Subcutaneous adipose tissue (tissue), 4 donors: ENCODE results near the gene UGT1A1. TPM values are rescaled to one million over a fixed set of nuclear protein-coding genes. Genes with fewer than 3 reads are reported as not detected.

Experiments used
- total RNA-seq, 4 donors: library from RNA; depleted of rRNA; stranded (reverse); fragments of >200 nt; gene quantifications; one replicate each; pipeline ENCODE4 v1.1.0, GENCODE V29; 2016
- TF ChIP-seq, protein P1 (sequence below): fragments of 450-650 bp; IDR thresholded peaks from one replicate; pipeline ENCODE4 v1.5.1; 2016; ENCODE audit warnings: low read depth, mild to moderate bottlenecking, control low read depth, antibody characterized with exemption, moderate library complexity

UGT1A1 gene
- total RNA-seq = not detected

- TF ChIP-seq, protein P1, sequence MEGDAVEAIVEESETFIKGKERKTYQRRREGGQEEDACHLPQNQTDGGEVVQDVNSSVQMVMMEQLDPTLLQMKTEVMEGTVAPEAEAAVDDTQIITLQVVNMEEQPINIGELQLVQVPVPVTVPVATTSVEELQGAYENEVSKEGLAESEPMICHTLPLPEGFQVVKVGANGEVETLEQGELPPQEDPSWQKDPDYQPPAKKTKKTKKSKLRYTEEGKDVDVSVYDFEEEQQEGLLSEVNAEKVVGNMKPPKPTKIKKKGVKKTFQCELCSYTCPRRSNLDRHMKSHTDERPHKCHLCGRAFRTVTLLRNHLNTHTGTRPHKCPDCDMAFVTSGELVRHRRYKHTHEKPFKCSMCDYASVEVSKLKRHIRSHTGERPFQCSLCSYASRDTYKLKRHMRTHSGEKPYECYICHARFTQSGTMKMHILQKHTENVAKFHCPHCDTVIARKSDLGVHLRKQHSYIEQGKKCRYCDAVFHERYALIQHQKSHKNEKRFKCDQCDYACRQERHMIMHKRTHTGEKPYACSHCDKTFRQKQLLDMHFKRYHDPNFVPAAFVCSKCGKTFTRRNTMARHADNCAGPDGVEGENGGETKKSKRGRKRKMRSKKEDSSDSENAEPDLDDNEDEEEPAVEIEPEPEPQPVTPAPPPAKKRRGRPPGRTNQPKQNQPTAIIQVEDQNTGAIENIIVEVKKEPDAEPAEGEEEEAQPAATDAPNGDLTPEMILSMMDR = no peak
Measured at GRCh38 chr2:233760043-233760442, at the start of gene UGT1A1. TSS of gene UGT1A1 (plus strand) at chr2:233760270. CDS start at chr2:233760288, 18 bp downstream.

DNA sequence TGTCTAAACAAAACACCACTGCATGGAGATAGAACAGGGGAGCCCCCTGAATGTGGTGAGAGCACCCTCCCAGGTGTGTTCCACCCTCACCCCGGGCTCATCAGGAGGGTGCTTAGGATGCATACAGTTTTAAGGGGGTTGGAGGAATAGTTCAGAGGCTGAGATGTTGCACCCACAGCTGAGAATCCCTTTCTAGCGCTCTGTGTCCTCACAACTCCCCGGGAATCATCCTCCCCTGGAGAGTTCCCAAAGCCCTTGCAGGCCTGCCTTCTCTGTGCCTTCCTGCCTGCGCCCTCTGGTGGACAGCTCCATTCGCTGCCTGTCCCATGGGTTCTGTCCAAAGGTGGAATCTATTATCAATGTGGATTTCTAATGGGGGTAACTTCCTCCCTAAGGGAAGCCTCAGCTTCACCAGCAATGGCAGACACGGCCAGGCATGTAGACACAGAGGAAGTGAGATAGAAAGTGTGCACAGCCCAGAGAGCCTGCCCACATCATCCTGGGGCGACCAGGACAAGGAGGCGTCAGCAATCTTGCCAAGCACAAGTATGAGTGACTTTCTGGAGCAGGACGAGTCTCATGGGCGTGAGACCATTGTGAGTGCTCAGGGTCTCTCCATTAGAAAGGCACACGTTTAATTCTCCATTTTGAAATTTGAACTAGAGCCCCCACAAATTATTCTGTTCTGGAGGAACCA, 48.6 kb upstream of the UGT1A1 start:
- TF ChIP-seq, protein P1 = no peak

- TF ChIP-seq, protein P1 = no peak
Measured at GRCh38 chr2:233712611-233713261, 47.3 kb upstream of the UGT1A1 start, which contains the start of gene UGT1A5. TSS of gene UGT1A5 (plus strand) at chr2:233712907. CDS start at chr2:233712992, 85 bp downstream.

DNA sequence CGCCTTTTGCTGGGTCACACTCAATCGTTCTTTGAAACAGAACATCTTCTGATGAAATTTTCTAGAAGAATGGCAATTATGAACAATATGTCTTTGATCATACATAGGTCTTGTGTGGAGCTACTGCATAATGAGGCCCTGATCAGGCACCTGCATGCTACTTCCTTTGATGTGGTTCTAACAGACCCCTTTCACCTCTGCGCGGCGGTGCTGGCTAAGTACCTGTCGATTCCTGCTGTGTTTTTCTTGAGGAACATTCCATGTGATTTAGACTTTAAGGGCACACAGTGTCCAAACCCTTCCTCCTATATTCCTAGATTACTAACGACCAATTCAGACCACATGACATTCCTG, 46.8 kb upstream of the UGT1A1 start:
- TF ChIP-seq, protein P1 = no peak

DNA sequence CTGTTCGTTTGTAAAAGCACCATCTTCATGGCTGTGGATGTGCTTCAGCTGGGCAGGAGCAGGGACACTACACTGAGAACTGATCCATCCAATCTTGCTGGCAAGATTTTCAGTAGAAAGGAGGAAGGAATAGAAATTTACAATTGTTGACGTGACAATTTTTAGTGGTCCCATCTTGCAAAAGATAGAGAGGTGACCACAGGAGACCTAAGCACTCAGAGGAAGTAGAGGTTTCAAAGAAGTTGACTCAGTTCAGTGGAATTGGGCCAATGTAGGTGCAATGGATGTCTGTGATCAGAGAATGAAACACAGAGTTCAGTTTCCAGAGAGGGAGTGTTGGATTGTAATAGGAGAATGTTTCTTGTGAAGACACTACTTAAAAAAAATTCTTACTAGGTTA, 45.9 kb upstream of the UGT1A1 start:
- TF ChIP-seq, protein P1 = no peak

DNA sequence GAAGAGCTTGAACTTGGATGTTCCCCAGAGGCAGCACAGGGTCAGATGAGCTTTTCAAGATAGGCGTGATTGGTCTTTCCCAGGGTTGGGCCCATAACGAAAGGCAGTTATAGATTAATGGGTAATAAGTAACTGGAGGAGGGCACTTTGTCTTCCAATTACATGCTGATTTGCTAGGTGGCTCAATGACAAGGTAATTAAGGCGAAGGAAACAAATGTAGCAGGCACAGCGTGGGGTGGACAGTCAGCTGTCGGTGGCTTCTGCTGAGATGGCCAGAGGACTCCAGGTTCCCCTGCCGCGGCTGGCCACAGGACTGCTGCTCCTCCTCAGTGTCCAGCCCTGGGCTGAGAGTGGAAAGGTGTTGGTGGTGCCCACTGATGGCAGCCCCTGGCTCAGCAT, 41.5 kb upstream of the UGT1A1 start, which contains the start of gene UGT1A4:
TSS of gene UGT1A4 (plus strand) at position 185 of the 400 bp plus-strand sequence. CDS start at position 270, 85 bp downstream.
- TF ChIP-seq, protein P1 = no peak

GRCh38 chr2:233728723-233729301, 31.3 kb upstream of the UGT1A1 start, which contains the start of gene UGT1A3:
TSS of gene UGT1A3 (plus strand) at chr2:233729042. CDS start at chr2:233729127, 85 bp downstream.
- TF ChIP-seq, protein P1 = no peak
